AML-193 (cell line): ENCODE data around the gene COPG2.
A peak's percentile ranks its signal among the peaks of the same experiment; 100 is the strongest.
"Not testable (repeated sequence)": the region's sequence is repeated elsewhere in the genome, so short reads cannot be mapped to it uniquely, and the experiment has no call there.

Experiments used
- DNase-seq, 2 experiments: peaks; one replicate each; lab custom pipeline; 2025; lab: John Stamatoyannopoulos, UW

Gene COPG2, protein sequence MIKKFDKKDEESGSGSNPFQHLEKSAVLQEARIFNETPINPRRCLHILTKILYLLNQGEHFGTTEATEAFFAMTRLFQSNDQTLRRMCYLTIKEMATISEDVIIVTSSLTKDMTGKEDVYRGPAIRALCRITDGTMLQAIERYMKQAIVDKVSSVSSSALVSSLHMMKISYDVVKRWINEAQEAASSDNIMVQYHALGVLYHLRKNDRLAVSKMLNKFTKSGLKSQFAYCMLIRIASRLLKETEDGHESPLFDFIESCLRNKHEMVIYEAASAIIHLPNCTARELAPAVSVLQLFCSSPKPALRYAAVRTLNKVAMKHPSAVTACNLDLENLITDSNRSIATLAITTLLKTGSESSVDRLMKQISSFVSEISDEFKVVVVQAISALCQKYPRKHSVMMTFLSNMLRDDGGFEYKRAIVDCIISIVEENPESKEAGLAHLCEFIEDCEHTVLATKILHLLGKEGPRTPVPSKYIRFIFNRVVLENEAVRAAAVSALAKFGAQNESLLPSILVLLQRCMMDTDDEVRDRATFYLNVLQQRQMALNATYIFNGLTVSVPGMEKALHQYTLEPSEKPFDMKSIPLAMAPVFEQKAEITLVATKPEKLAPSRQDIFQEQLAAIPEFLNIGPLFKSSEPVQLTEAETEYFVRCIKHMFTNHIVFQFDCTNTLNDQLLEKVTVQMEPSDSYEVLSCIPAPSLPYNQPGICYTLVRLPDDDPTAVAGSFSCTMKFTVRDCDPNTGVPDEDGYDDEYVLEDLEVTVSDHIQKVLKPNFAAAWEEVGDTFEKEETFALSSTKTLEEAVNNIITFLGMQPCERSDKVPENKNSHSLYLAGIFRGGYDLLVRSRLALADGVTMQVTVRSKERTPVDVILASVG

DNA sequence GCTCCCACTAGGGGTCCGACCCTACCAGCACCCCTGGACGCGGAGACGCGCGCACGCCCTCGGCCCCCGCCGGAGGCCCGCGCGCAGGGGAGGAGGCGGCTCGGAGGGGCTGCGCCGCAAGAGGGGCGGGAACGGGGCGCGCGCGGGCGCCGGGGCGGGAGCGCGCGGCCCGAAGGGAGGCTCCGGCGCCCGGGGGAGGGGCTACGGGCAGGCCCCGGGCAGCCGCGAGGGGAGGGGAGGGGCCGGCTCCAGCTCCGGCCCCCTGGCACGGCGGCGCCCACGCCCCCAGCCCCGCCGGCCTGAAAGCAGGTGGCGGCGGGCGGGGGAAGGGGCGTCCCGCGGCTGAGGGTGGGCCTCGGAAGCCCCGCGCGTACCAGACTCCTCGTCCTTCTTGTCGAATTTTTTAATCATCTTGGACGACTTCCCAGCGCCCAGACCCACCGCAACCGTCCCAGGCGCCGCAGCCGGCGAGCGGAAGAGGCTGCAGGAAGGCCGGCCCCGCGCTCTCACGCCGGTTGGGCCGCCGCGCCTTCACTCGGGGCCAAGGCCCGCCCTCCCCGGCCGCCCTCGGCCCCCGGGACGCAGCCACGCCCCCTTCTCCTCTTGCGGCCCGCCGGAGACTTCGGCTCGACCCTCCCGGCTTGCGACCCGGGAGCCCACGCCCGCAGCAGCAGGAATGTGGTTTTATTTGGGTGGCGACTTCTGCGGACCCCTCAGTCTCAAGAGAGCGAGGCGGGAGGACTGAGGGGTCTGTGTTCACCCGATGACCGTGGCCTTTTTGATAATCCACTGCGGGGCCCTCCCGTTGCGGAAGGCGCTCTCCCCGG lies at the start of gene COPG2:
TSS of gene COPG2 (minus strand) at position 491 of the 827 bp plus-strand sequence. CDS start at position 411, 80 bp downstream.
- DNase-seq = peak; percentile 66 to 71

GRCh38 chr7:130712416-130712815 lies 43.9 kb upstream of the COPG2 start:
- no peak for DNase-seq

DNA sequence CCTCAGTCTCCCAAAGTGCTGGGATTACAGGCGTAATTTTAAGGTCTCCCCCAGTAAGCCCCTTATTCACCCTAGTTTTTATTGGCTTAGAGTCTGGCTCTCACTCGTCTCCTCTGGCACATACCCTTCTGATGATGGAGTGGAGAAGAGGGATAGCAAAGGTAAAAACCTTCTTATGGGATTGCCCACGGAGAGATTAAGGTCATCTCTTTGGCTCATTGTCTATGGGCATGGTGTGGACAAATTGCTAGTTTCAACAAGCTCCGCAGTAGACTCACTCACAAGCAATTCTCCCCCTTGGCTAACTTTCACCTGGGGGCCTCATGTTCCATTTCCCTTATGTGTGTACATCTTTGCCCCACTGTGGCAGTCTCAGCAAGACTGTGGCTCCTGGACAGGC lies 40.2 kb upstream of the COPG2 start:
- no peak for DNase-seq

- DNase-seq = no peak
These were observed 39.5 kb upstream of the COPG2 start for GRCh38 chr7:130708001-130708400.

GRCh38 chr7:130703851-130704250 lies 35.3 kb upstream of the COPG2 start:
- peak; percentile 25 to 32 for DNase-seq

DNA sequence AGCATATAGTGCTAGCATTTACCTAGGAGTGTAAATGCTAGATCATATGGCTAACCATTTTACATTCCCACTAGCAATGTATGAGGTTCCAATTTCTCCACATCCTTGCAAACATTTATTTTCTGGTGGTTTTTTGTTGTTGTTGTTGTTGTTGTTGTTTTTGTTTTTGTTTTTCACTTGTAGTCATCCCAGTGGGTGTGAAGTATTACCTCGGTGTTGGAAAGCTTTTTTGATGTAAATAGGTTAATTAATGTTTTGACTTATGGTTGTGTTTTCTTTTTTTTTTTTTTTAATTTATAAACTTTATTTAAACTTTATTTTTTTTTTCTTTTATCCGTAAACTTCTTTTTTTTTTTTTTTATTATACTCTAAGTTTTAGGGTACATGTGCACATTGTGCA lies 33.1 kb upstream of the COPG2 start:
- DNase-seq = no peak

DNA sequence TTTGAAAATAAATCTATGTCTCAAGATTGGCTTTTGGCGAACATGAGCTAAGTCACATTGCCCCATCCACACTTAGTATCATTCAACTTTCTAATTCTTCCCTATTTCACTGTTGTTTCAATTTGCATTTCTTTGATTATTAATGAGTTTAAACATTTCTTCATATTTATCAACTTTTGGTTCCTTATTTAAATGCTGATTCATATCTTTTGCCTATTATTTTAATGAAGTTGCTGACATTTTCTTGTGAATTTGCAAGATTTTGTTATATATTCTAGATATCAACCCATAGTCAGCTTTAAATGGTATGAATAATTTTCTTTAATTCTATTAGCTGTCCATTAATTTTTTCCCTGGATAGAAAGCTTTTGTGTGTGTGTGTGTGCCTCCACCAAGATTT lies 32.2 kb upstream of the COPG2 start:
- DNase-seq = no peak

- no peak for DNase-seq
These were observed 31.1 kb upstream of the COPG2 start for GRCh38 chr7:130699686-130700085.

- DNase-seq = no peak
These were observed 29.3 kb upstream of the COPG2 start for GRCh38 chr7:130697820-130698219.

GRCh38 chr7:130695840-130696239 lies 27.3 kb upstream of the COPG2 start:
- DNase-seq = peak; percentile 7 to 27

- not testable (repeated sequence) for DNase-seq
These were observed 23.8 kb upstream of the COPG2 start for GRCh38 chr7:130692396-130692795.

GRCh38 chr7:130689683-130690082 lies 21.1 kb upstream of the COPG2 start:
- no peak for DNase-seq

GRCh38 chr7:130683026-130683425 lies 14.5 kb upstream of the COPG2 start:
- no peak for DNase-seq

- DNase-seq = no peak
These were observed 5.9 kb upstream of the COPG2 start for GRCh38 chr7:130674456-130674855.

DNA sequence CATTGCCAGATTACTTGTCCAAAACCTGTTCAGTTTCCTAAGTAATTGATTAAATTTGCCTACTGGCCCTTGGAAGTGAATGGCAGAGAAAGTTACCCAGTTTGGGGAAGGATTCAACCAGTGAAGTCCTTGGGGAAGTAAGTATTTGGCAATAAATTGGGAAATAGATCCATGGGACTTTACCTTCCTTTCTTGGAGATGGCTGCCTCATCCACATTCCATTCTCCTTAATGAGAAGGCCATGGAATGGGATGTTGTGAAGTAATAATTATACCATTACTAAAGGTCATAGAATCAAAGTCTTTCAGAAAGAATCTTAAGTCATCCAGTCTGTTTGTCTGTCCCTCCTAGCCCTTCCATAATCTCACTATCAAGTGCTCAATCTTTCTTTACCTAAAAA lies 4.5 kb upstream of the COPG2 start:
- no peak for DNase-seq

DNA sequence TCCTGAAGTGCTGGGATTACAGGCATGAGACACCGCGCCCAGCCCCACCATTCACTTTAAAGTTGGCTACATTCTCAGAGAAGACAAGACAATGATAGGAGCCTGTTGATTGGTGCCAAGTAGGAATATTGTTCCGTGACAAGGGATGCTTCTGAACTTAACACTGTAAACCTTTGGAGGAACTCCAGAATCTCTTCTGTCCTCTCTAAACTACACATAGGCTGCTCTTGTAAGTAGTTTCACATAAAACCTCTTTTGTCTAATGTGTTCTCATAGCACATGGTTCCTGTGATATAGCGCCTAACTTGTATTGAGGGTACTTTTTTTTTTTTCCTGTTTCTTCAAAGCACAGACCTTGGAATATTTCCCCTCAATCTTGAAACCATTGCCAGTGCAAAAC lies 3.6 kb upstream of the COPG2 start:
- no peak for DNase-seq

DNA sequence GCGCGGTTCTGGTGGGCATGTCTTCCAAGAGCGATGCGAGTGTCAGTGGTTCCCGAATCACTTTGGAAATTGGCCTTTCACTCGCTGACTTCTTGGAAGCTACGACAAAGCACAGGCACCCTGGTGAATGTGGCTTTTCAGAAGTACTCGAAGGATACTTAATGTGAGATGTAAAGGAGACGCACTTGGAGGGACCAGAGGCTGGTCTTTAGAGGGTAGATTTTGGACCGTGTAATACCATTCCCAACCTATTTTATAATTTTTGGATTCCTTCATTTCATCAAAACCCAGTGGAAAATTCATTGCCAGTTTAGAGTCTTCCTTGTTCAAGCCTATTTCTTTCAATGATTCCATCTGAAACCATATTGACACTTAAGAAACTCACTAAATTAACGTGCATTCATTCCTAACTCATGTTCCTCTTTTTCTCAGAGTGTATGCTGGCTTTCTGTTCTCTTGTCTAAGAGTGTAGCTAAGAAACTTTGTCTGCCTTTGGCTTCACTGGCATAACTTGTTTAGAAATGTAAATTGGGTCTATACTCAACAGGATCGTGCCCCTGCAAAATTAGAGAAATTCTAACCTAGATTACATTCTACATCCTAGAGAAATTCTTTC lies 645 bp upstream of the COPG2 start:
- peak; percentile 41 to 42 for DNase-seq

DNA sequence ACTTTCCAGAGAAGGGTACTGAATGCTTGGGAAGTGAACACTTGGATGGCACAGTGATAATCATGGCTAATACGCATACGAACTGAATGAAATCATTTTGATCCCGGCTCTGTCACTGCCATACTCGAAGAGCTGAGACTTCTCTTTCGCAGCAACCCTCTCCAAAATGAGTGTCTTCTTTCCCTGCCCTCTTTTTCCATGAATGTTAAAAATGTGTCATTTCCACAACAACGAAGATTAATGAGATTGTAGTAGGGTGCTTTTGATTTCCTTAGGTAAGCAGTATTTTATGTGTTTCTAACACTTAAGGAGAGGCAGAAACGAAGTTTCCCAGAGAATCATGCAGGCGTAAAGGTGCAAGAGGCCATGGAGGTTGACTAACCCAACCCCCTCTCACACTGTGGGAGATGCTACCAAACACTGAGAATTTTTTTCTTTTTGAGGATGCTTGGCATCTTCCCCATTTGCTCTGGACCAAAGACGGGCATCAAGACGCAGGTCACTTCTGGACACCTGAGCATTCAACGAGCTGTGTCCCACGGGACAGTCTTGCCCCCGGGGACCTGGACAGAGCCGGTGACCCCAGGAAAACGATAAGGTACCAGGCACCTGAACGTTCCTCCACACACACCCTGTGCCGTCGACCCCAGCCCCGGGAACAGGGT lies 823 bp downstream of the COPG2 start:
- no peak for DNase-seq

DNA sequence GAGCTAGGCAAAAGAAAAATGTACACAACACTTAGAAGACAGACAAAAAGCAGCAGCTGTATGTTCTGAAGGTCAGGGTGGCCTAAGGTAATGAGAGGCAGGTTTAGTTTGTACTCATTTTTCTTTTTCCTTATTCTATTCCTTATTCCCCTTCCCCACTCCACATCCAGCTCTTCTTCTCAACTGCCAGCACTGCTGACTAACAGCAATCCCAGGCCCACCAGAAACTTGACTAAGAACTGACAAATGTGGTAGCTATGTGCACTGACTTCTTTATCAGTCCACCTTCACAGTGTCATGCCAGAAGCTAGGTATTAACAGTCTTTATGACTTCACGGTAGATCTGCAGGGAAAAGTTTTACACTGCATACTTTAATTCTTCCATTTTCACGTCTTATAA lies 6.1 kb downstream of the COPG2 start:
- DNase-seq = no peak

DNA sequence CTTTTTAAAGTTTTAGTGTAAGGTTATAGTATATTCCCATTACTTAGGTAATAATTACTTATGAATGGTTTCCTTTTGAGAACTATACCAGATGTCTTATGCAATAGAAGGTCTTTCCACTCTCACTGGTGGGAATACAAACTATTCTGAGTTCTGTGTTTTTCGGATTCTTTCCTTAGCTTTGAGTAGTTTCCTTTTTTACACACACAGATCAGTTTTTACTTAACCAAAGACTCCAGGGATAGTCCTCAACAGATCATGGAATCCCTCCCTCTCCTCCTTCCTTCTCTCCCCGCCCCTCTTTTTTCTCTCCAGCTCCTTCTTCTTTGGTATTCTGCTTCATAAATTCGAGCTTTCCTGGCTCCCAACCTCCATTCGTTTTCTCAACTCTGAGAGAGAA lies 13.3 kb downstream of the COPG2 start:
- no peak for DNase-seq

DNA sequence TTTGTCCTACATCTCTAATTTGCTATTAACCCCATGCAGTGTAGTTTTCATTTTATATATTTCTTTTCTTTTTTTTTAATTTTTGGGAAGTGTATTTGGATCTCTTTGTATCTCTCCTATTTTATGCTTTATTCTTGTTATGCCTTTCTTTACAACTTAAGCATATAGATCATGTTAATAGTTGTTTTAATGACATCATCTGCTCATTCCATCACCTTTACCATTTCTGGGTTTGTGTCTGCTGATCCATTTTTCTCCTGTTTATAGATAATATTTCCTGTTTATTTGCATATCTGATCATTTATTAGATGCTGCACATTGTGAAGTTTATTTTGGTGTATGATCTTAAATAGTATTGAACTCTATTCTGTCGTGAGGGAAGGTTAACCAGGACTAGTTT lies 13.7 kb downstream of the COPG2 start:
- no peak for DNase-seq
